Hindlimb muscle (tissue), 1 donor: ENCODE results near the gene PLCH1. TPM values are rescaled to one million over a fixed set of nuclear protein-coding genes. Genes with fewer than 3 reads are reported as not detected.

ENCODE experiments used
- DNase-seq: peaks from one replicate; pipeline ENCODE4 v3.0.0-alpha.2; 2013
- polyA plus RNA-seq: library from polyadenylated mRNA; unstranded; fragments of 120-200 nt; gene quantifications from one replicate; pipeline ENCODE4 v1.2.1, GENCODE V29; 2013; ENCODE audit not compliant: insufficient read length

PLCH1 gene
- polyA plus RNA-seq, 1 donor = 0.41 TPM

- DNase-seq = no peak
Observed at GRCh38 chr3:155372281-155372680, 372.6 kb downstream of the PLCH1 start.

GRCh38 chr3:155370764-155371503 lies 373.9 kb downstream of the PLCH1 start:
- no peak for DNase-seq

- no peak for DNase-seq
Observed at GRCh38 chr3:155370198-155370597, 374.7 kb downstream of the PLCH1 start.

DNA sequence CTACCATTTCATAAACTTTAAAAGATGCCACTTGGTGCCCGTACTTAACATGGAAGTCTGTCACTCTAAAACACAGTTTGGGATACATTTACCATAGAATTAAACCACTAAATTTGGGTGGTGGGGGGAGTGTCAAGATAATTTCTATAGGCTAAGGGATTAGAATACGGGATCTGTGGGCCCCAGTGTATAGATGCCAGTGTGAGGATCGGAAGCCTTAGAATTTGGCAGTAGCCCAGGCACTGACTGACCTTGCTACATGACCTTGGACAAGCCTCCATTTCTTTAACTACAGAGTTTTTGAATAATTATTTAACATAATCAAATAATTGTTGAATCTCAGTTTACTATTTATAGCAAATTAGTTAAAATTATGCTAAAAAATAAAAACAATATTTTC lies 375.1 kb downstream of the PLCH1 start:
- DNase-seq = no peak

GRCh38 chr3:155369244-155369643 lies 375.6 kb downstream of the PLCH1 start:
- no peak for DNase-seq

DNA sequence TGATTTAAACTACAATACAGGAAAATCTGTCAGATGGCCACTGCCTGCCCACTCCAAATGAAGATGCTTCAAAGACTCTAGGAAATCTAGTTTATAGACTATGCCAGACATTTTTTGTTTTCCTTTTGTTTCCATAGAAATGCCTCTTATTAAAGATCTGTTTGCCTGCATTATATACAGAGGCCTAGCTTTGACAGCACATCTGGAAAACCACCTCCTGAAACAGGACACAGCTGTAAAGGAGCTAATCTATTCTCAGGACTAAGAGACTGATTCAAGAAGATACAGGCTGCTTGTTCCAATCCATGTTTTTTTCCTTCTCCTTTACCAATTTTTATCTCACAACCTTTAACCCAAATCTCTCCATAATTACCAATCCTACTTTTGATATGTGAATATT lies 376.1 kb downstream of the PLCH1 start:
- DNase-seq = no peak

- DNase-seq = no peak
Observed at GRCh38 chr3:155367506-155367905, 377.4 kb downstream of the PLCH1 start.

DNA sequence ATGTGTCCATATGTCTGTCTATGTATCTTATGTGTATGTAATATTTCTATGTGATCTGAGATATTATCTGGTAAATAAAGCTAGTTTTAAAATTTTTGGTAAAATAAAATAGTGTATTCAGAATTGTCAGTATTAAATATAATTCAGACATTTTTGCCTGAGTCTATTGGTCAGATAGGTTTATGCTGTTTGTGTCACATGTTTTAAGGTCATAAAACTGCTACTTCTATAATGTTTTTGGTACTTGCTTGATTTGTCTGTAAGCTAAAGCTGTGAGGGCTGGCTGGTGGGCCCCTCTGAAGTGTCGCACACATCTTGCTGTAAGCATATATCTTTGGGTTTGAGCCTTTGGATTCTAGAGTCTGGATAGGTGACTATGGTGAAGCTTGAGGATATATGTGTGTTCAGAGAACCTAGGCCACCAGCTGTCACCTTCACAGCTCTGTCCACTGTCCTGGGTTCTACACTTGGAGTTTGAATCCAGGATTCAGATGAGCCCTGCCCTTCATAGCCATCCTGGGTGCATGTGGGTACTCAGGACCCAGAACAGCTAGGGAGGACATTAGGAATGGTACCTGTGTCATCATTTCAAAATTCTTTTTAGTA lies 379.6 kb downstream of the PLCH1 start:
- DNase-seq = no peak

DNA sequence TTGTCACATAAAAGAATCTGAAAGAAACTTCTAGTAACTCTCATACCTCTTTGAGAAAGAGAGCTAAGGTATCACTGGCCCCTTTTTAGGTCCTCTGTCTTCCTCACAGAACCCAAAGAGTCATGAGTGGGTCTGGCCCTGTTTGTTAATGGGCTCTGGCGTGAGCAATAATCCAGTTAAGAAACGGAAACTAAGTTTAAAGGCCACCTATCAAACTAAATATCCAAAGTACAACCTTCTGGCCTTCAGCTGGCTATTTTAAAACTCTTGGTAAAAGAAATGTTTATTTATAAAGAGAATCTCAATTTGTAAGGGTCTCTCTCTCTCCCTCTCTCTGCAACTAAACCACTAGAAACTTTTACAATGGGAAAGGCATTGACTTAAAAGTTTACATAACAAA lies 380.4 kb downstream of the PLCH1 start:
- DNase-seq = no peak

- DNase-seq = no peak
Observed at GRCh38 chr3:155363690-155364070, 381.2 kb downstream of the PLCH1 start.

DNA sequence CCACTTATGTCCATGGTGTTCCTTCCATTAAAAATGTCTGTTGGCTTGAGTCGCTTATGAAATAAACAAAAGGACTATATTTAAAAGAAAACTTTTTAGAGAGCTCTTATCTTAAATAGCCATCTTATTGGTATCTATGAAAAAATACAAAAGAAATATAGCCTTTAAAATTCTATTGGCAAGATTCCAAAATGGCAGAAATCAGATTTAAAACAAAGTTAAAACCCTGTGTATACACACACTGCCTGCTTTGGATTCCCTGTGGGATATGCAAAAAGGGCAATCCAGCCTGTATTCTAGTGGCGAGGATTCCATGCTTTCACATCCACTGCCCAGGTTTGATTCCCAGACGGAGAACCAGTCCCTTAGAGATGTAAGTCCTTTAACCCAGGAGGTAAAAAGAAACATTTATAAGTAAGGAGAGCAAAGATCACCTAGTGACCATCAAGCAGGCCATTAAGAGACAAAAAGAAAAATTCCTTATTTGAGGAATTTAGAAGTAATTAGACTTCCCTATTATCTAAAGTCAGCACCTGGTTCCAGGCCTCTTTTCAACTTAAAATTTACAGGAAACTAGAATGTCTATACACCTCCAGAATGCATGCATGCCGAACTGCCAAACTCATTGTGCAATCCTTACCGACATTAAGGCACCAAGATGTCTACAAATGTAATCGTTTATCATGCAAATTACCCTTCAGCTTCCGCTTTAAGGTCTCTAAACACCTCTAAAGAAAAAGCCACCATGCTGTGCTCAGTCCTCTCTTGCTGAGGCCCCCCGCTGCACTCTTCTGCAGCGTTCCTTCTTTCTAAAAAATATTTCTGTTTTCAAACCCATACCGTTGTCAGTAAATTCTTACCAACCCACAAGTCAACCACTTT lies 381.8 kb downstream of the PLCH1 start:
- DNase-seq = no peak

GRCh38 chr3:155360281-155360680 lies 384.6 kb downstream of the PLCH1 start:
- DNase-seq = no peak

DNA sequence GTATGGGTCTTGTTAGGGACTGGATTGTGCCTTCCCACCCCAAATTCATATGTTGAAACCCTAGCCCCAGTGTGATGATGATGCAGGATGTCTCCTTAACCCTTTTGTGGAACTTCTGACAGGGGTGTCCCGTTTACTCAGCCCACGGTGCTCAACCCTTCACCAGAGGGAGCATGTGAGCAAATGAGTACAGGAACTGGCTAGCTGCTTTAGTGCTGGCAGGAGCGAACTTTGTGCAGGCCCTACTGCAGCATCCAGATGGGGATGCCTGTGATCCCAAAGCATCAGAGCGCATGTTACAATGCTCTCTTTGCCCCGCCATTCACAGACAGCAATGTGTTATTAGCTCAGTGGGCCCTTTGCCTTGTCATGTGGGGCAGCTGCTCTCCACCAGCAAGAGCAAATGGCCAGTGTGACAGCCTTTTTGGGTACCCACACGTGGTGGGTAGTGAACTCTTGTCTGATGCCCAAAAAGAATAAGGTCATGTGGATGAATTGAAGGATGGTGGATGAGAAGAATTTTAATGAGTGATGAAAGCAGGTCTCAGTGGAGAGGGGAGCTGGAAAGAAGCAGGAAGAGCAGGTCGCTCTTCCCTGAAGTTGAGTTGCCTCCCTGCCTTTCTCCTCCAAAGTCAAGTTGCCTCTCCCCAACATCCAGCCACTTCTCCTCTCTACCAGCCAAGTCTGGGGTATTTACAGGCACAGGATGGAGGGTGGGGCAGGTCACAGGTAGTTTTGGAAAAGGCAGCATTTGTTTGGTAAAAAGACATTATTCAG lies 388.1 kb downstream of the PLCH1 start:
- no peak for DNase-seq

DNA sequence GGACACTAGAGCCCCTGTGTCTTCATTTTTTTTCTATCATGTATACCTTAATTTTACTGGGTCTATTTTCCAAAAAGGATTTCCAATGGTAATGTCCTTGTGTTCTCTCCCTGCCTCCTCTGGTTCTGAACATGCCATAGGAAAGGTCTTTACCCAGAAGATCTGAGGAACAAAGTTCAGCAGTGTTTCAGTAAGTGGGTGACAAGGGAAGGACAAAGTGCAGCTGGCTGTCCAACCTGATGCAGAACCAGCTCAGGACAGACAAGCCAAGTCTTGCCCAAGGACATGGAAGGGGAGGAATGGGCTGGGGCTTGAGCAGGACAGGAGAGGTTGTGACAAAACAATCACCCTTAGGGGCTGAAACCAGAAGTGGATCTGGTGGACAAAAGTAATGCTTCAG lies 390.2 kb downstream of the PLCH1 start:
- no peak for DNase-seq

GRCh38 chr3:155352900-155353490 lies 391.9 kb downstream of the PLCH1 start:
- DNase-seq = peak; percentile 38

DNA sequence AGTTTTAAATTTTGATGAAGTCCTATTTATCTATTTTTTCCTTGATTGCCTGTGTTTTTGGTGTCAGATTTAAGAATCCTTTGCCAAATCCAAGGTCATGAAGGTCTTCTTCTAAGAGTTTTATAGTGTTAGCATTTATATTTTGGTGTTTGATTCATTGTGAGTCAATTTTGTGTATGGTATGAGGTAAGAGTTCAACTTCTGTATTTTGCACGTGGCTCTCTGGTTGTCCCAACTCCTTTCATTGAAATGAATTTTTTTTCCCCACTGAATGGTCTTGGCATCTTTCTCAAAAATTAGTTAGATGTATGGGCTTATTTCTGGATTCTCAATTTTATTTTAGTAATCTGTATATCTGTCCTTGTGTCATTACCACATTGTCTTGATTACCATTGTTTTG lies 394.3 kb downstream of the PLCH1 start:
- DNase-seq = no peak

GRCh38 chr3:155347901-155348300 lies 397.0 kb downstream of the PLCH1 start:
- no peak for DNase-seq

- no peak for DNase-seq
Observed at GRCh38 chr3:155342344-155342743, 402.5 kb downstream of the PLCH1 start.

DNA sequence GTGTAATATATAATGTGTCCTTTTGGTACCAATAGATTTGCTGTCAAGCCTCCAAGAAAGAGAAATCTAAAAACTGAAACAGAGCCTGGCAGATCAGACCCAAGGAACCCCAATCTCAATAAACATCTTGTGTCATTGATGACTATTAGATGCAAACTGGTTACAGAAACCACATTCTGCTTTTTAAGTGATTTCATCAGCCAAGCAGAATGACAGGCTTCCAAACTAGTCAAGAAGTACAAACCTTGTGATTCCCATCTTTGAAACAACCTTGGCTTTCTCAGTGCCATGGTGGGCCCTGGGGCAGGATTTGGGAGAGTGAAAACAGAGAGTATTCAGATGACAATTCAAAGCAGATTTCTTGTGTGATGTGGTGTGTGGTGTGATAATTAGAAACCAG lies 405.8 kb downstream of the PLCH1 start:
- DNase-seq = no peak

DNA sequence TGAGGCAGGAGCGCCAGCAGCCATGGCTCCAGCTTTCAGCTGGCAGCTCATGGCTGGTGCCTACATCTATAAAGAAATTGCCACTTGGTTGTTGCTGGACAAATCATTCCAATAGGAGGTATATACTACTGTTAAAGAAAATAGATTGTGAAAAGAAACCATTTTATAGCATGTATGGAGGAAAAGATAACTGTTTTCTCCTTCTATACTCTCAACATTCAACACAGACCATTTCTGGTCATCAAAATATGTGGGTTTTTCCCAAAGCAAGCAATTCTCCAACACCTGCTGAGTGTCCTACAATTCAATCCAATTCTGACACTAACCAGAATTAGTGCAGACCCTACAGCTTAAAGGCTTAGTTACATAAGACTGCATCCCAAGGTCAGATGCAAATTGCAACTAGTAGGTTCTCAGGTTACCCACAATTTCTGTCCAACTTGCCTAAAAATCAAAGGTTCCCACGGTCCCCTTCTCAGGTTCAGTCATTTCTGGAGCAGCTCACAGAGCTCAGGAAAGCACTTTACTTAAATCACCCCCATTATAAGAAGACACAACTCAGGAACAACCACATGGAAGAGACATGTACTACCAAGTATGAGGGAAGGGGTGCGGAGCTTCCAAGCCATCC lies 409.0 kb downstream of the PLCH1 start:
- no peak for DNase-seq

GRCh38 chr3:155334914-155335723 lies 409.8 kb downstream of the PLCH1 start:
- DNase-seq = no peak
